Measurements from ENCODE around the gene SAMD11.

DNA sequence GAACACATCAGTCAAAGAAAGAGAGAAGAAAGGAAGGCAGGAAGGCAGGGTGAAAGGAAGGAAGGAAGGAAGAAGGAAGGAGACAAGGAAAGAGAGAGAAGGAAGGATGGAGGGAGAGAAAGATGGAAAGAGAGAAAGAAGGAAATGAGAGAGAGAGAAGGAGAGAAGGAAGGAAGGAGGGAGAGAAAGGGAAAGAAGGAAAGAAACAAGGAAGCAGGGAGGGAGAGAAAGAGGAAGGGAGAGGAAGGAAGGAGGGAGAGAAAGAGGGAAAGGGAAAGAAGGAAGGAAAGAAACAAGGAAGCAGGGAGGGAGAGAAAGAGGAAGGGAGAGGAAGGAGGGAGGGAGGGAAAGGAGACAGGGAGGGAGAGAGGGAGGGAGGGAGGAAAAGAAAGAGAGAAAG, 35.4 kb upstream of the SAMD11 start:
- TF ChIP-seq EP300 (IDR thresholded peaks at IDR 0.05) (no peak), POLR2A (IDR thresholded peaks at IDR 0.05) (no peak)
- TF ChIP-seq, protein P1, sequence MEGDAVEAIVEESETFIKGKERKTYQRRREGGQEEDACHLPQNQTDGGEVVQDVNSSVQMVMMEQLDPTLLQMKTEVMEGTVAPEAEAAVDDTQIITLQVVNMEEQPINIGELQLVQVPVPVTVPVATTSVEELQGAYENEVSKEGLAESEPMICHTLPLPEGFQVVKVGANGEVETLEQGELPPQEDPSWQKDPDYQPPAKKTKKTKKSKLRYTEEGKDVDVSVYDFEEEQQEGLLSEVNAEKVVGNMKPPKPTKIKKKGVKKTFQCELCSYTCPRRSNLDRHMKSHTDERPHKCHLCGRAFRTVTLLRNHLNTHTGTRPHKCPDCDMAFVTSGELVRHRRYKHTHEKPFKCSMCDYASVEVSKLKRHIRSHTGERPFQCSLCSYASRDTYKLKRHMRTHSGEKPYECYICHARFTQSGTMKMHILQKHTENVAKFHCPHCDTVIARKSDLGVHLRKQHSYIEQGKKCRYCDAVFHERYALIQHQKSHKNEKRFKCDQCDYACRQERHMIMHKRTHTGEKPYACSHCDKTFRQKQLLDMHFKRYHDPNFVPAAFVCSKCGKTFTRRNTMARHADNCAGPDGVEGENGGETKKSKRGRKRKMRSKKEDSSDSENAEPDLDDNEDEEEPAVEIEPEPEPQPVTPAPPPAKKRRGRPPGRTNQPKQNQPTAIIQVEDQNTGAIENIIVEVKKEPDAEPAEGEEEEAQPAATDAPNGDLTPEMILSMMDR (IDR thresholded peaks at IDR 0.05), result no peak
